HG03565 (cell line): ENCODE data around the gene TRABD2A.

Experiments used
- ATAC-seq: cut with Tn5 transposase; IDR thresholded peaks from one replicate; pipeline ENCODE4 v1.9.1; 2021; ENCODE audit warnings: mild to moderate bottlenecking, moderate library complexity; ENCODE audit not compliant: unreplicated experiment

Gene TRABD2A

GRCh38 chr2:84856787-84857186 is 24.1 kb downstream of the TRABD2A start:
- peak; percentile 75 for ATAC-seq

- ATAC-seq: no peak
Measured at GRCh38 chr2:84855731-84856130, 25.2 kb downstream of the TRABD2A start.

- no peak for ATAC-seq
Measured at GRCh38 chr2:84854850-84855249, 26.0 kb downstream of the TRABD2A start.

GRCh38 chr2:84851876-84852275 is 29.0 kb downstream of the TRABD2A start:
- no peak for ATAC-seq

GRCh38 chr2:84850471-84850870 is 30.4 kb downstream of the TRABD2A start:
- ATAC-seq: no peak

GRCh38 chr2:84849271-84849952 is 31.5 kb downstream of the TRABD2A start:
- no peak for ATAC-seq

- no peak for ATAC-seq
Measured at GRCh38 chr2:84847326-84848050, 33.4 kb downstream of the TRABD2A start.

GRCh38 chr2:84846741-84847142 is 34.1 kb downstream of the TRABD2A start:
- ATAC-seq: no peak

- peak; percentile 47 for ATAC-seq
Measured at GRCh38 chr2:84846041-84846663, 34.7 kb downstream of the TRABD2A start.

GRCh38 chr2:84844141-84844540 is 36.7 kb downstream of the TRABD2A start:
- no peak for ATAC-seq

GRCh38 chr2:84841577-84841976 is 39.3 kb downstream of the TRABD2A start:
- ATAC-seq: no peak

GRCh38 chr2:84840306-84840705 is 40.6 kb downstream of the TRABD2A start:
- no peak for ATAC-seq

- no peak for ATAC-seq
Measured at GRCh38 chr2:84839851-84840250, 41.0 kb downstream of the TRABD2A start.

- ATAC-seq: no peak
Measured at GRCh38 chr2:84838434-84839145, 42.3 kb downstream of the TRABD2A start.

GRCh38 chr2:84836215-84836614 is 44.7 kb downstream of the TRABD2A start:
- ATAC-seq: no peak

GRCh38 chr2:84833481-84834150 is 47.3 kb downstream of the TRABD2A start:
- no peak for ATAC-seq

GRCh38 chr2:84832772-84833461 is 48.0 kb downstream of the TRABD2A start:
- peak; percentile 71 for ATAC-seq

GRCh38 chr2:84830758-84831500 is 50.0 kb downstream of the TRABD2A start:
- ATAC-seq: no peak

- no peak for ATAC-seq
Measured at GRCh38 chr2:84830095-84830494, 50.8 kb downstream of the TRABD2A start.

- ATAC-seq: no peak
Measured at GRCh38 chr2:84829693-84830092, 51.2 kb downstream of the TRABD2A start.
